ENCODE results near the gene FGF13. TPM values are rescaled to one million over a fixed set of nuclear protein-coding genes. Genes with fewer than 3 reads are reported as not detected.

FGF13 gene
- total and polyA plus RNA-seq, 2 of the 4 experiments (the other 2 are of a cell fraction), result 0.18 TPM; not detected in 1

GRCh38 chrX:138691186-138691585 lies 20.3 kb downstream of the FGF13 start:
- Histone ChIP-seq H3K27me3 (ENCODE audit: control insufficient read depth, insufficient read depth, low read length) (no peaks in the 10 kb centered on the region), H3K23ac (ENCODE audit: low read depth, low read length) (no peak overlapping the region), H2BK15ac (ENCODE audit: low read depth, low read length) (no peak overlapping the region), H2BK20ac (ENCODE audit: low read depth, low read length) (no peak overlapping the region), H3K4me1 (ENCODE audit: control insufficient read depth, insufficient read depth, low read length) (no peaks in the 10 kb centered on the region), H3K4ac (ENCODE audit: low read depth, low read length) (no peak overlapping the region), H3K36me3 (ENCODE audit: control insufficient read depth, insufficient read depth, low read length) (no peaks in the 10 kb centered on the region), H3K9me1 (ENCODE audit: insufficient read depth, low read length) (no peaks in the 10 kb centered on the region), H3K14ac (replicated peaks; ENCODE audit: low read depth, low read length) (no peak overlapping the region), H3K18ac (ENCODE audit: low read depth, low read length) (no peak overlapping the region), H2BK5ac (ENCODE audit: low read depth, low read length, poor library complexity, severe bottlenecking) (no peak overlapping the region), H2AK9ac (replicated peaks; ENCODE audit: low read depth, low read length, poor library complexity) (no peak overlapping the region), H2AFZ (replicated peaks; ENCODE audit: low read length, poor library complexity) (no peak overlapping the region), H3K9ac (ENCODE audit: low read depth, low read length) (no peak overlapping the region), H3K4me3 (ENCODE audit: insufficient read depth, low read depth, low read length) (no peak overlapping the region), H4K8ac (ENCODE audit: low read depth in 2 of 2, low read length in 2 of 2) (no peak overlapping the region), H3K56ac (ENCODE audit: extremely low read depth, insufficient read depth, low read length) (no peak overlapping the region), H2BK120ac (ENCODE audit: low read depth, low read length) (no peak overlapping the region), H2AK5ac (ENCODE audit: low read depth, low read length) (no peak overlapping the region), H4K20me1 (ENCODE audit: insufficient read depth, low read length) (no peaks in the 10 kb centered on the region), H3K4me2 (ENCODE audit: low read depth, low read length) (no peak overlapping the region), H4K91ac (ENCODE audit: insufficient read depth, low read depth, low read length) (no peak overlapping the region), H3K27ac (ENCODE audit: insufficient read depth, low read length) (no peak overlapping the region), H3K9me3 (ENCODE audit: control insufficient read depth, insufficient read depth, low read length) (no peaks in the 10 kb centered on the region), H3K79me1 (ENCODE audit: low read depth in 1 of 2, low read length in 2 of 2) (no peaks in the 10 kb centered on the region), H4K5ac (ENCODE audit: low read depth, low read length) (no peak overlapping the region)
- ChIA-PET CTCF (no interaction called here), POLR2A (ENCODE audit: unreplicated experiment) (no interaction called here)
- intact Hi-C loops (cut with micrococcal nuclease), result no loop called here
- ATAC-seq (ENCODE audit: low read depth) (no peak), DNase-seq (no peak)
- dilution Hi-C loops (cut with HindIII; ENCODE audit: low sequenced_read_pairs, unreplicated experiment), result no loop called here
- no CpG with 5 or more reads among the region's 4 CpGs for WGBS, 2 experiments (ENCODE audit: extremely low coverage in 2 of 2, insufficient read length in 1 of 2)
- TF ChIP-seq MAFK (IDR thresholded peaks at IDR 0.05; ENCODE audit: low read depth, low read length), result no peak
- in situ Hi-C loops (cut with MboI; ENCODE audit: low sequenced_read_pairs), result no loop called here
- no TSS peak for BruUV-seq (replicated peaks)

Measured in IMR-90 (cell line).